Renal cortex interstitium (tissue), 11 donors: ENCODE results near the gene HSPA13. TPM values are rescaled to one million over a fixed set of nuclear protein-coding genes. Genes with fewer than 3 reads are reported as not detected.
"Not testable (repeated sequence)": the region's sequence is repeated elsewhere in the genome, so short reads cannot be mapped to it uniquely, and the experiment has no call there.

Source experiments
- DNase-seq, 11 donors: peaks; one replicate each; pipeline ENCODE4 v3.0.0-alpha.2; 2013; ENCODE audit warnings: low read depth in 9 of 11, low spot score in 4 of 11; ENCODE audit errors: extremely low read depth in 1 of 11
- polyA plus RNA-seq, 3 donors: library from polyadenylated mRNA; unstranded; fragments of 120-200 nt; gene quantifications; one replicate each; pipeline ENCODE4 v1.2.1, GENCODE V29; 2013; ENCODE audit not compliant: insufficient read length in 3 of 3

The HSPA13 gene
- polyA plus RNA-seq, 3 donors: 49.8 to 56.4 (median 52.9) TPM

GRCh38 chr21:14356746-14357145 lies 26.2 kb downstream of the HSPA13 start:
- DNase-seq: no peak

DNA sequence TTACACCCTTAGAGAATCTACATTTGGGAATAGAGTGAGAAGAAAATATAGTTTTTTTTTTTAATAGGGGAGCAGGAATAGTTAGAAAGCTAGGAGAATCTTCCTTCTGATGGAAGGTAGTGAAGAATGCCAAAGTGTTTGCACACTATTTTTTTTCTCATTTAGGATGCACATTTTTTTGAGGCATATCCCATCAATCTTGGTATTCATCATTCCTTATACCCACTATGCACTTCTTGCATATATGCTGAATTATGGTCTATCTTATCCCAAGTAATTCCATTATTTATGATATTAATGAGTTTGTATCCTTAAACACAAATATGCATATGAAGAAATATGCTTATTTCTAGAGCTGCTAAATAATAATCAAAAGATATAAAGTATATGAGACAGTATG lies 28.4 kb downstream of the HSPA13 start:
- no peak for DNase-seq

DNA sequence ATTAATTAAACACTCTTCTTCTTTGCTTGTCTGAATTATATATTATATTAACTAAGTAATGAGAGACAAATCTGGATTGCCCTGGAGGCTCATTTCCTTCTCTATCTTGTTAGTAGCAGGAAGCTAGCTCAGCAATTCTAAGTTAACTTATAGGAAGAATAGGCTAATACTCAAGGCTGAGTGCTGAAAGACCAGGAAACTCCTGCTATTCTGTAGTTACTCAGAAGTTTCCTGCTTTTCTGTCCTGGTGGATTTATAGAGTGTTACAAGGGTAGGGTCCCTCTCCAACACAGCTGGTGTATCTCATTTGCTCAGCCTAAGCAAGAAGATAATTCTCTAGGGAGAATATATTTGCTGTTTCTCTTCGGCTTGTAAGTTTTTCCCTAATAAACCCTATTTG lies 29.2 kb downstream of the HSPA13 start:
- DNase-seq: peak in 4 of 11 donors; percentile 4 to 26 (median 12)

- no peak for DNase-seq
Measured at GRCh38 chr21:14353231-14353630, 29.7 kb downstream of the HSPA13 start.

DNA sequence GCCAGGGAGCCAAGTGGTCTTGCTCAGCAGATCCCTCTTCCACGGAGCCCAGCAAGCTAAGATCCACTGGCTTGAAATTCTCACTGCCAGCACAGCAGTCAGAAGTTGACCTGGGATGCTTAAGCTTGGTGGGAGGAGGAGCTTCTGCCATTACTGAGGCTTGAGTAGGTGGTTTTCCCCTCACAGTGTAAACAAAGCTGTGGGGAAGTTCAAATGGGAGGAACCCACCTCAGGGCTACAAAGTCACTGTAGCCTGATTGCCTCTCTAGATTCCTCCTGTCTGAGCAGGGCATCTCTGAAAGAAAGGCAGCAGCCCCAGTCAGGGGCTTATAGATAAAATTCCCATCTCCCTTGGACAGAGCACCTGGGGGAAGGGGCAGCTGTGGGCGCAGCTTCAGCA lies 55.6 kb downstream of the HSPA13 start:
- not testable (repeated sequence) for DNase-seq

GRCh38 chr21:14325595-14325994 lies 57.4 kb downstream of the HSPA13 start:
- DNase-seq: no peak

Other genes starting within 250 kb of the HSPA13 start
- gene LIPI, start 172.2 kb downstream of the HSPA13 start, polyA plus RNA-seq: under 1 TPM; 0.16 to 0.68 (median 0.40) TPM
- 1 to 10 TPM; 3.1 to 4.2 (median 3.7) TPM for gene RBM11, start 167.0 kb downstream of the HSPA13 start, polyA plus RNA-seq
- 1 to 10 TPM; 2.4 to 3.8 (median 3.8) TPM for gene SAMSN1, start 163.2 kb upstream of the HSPA13 start, polyA plus RNA-seq